D341Med (cell line): ENCODE measurements around the gene SAMD5.
"Not testable (repeated sequence)": the region's sequence is repeated elsewhere in the genome, so short reads cannot be mapped to it uniquely, and the experiment has no call there.

Source experiments
- DNase-seq: peaks from one replicate; pipeline ENCODE4 v3.0.0; 2012; ENCODE audit warnings: low spot score

The SAMD5 gene

DNA sequence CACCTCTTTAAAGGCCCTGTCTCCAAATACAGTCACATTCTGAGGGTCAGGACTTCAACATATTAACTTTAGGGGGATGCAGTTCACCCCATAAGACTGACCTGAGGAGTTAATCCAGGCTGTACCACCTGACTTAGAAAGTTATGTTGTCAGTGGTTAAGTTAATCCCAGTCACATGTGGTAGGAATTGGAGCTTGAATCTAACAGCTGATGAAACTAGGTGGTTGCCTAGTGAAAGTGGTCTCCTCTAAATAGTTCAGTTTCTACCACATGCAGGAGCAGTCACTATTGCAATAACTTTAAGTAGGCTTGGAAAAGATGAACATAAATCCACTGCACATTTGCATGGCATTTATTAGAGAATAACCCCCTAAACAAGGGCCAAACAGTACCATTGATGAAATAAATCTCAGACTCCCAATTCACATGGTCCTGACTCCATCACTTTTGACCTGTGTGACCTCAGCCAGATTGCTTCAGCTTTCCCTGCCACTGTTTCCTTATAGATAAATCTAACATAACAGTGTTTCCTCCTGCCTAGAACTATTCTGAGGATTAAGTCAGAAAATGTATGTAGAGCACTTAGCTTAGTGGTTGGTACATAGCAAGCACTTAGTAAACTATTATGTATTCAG lies 20.1 kb downstream of the SAMD5 start:
- DNase-seq: no peak

GRCh38 chr6:147530132-147531060 lies 21.9 kb downstream of the SAMD5 start:
- no peak for DNase-seq

GRCh38 chr6:147531321-147531720 lies 22.8 kb downstream of the SAMD5 start:
- DNase-seq: no peak

GRCh38 chr6:147534116-147534860 lies 25.8 kb downstream of the SAMD5 start:
- DNase-seq: no peak

DNA sequence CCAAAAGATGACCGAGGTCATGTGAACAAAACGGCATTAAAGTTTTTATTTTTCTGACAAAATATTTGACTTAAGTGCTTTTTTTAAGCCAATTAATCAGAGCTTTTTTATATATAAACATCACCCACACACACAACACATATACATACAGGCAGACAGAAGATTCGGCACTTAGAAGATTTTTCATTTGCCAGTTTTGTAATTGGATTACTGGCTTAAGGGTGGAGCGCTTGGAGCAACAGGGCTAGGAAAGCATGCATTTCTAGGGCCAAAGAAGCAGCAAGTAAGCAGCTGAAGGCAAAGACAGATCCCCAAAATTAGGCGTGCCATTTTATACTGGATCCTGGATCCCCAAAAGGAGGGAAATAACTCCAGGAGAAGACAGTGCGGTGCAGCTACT lies 30.3 kb downstream of the SAMD5 start:
- DNase-seq: no peak

GRCh38 chr6:147540075-147540474 lies 31.6 kb downstream of the SAMD5 start:
- no peak for DNase-seq

DNA sequence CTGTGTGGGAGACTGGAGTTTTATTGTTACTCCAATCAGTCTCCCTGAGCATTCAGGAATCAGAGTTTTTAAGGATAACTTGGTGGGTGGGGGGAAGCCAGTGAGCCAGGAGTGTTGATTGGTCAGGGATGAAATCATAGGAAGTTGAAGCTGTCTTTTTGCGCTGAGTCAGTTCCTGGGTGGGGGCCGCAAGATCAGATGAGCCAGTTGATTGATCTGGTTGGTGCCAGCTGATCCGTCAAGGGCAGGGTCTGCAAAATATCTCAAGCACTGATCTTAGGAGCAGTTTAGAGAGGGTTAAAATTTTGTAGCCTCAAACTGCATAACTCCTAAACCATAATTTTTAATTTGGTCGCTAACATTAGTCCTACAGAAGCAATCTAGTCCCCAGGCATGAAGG lies 33.9 kb downstream of the SAMD5 start:
- not testable (repeated sequence) for DNase-seq

GRCh38 chr6:147544420-147544819 lies 35.9 kb downstream of the SAMD5 start:
- DNase-seq: no peak

DNA sequence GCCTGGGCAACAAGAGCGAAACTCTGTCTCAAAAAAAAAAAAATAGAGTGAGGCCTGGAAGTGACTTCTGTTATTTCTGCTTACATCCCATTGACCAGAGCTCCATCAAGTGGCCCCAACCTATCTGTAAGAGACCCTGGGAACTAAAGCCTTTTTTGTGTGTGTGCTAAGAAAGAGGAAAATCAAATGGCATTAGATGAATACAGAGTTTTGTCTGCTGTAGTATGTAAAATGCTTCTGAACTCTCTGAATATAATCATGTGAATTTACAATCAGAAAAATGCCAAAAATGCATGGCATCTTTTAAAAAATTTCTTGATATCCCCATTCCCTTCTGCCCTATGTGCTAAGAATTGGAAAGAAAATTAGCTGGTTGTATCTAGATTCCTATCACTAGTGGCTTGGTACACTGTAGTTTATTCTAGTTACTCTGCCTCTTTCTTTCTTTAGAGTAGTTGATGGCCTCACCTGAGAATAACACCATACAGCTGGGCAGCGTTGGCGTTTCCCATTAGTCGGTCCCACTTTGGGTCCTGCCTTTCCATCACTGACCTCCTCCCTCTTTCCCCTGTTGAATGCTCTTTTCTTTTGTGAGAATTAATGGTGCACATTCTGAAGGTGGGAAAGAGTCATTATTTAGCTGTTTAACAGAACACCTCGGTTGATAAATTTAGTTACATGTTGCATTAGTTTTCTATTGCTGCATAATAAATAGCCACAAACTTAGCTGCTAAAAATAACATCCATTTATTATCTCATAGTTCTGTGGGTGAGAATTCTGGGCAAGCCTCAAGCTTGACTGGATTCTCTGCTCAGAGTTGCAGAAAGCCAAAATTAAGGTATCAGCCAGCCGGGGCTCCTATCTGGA lies 38.2 kb downstream of the SAMD5 start:
- DNase-seq: no peak

GRCh38 chr6:147547369-147547902 lies 38.9 kb downstream of the SAMD5 start:
- DNase-seq: no peak

- no peak for DNase-seq
Measured at GRCh38 chr6:147548921-147549475, 40.5 kb downstream of the SAMD5 start.

DNA sequence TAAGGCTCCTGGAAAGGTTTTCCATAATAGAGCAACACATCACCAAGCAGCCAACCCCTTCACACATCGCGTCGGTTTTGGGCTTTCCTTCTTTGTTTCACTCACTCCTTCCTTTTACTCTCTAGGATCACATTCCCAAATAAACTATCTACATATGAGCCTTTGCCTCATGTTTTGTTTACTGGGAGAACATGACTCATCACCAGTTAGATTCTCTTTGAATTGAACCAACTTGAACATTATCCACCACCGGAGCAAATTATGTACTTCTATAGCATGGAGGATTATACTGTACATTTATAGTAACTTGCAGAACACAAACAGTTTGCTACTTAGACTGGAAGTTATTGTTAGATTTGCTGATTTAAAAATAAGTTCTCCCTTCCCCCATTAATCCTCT lies 41.0 kb downstream of the SAMD5 start:
- no peak for DNase-seq

GRCh38 chr6:147551976-147552375 lies 43.5 kb downstream of the SAMD5 start:
- no peak for DNase-seq

DNA sequence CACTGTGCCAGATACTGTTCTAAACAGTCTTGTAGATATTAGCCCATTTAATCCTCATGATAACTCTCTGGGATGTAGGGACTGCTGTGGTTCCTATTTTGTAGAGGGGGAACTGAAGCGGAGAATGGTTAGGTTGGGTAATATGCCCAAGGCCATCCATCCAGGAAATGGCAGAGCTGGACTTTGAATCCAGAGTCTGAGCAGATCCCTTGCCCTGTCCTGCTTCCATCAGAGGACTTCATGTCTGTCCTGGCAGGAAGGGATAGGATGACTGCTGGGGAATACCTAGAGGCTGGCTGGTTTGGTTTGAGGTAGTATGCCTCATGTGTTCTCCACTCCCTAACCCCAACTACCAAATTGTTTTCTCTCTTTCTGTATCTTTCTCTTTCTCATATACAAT lies 44.6 kb downstream of the SAMD5 start:
- no peak for DNase-seq

DNA sequence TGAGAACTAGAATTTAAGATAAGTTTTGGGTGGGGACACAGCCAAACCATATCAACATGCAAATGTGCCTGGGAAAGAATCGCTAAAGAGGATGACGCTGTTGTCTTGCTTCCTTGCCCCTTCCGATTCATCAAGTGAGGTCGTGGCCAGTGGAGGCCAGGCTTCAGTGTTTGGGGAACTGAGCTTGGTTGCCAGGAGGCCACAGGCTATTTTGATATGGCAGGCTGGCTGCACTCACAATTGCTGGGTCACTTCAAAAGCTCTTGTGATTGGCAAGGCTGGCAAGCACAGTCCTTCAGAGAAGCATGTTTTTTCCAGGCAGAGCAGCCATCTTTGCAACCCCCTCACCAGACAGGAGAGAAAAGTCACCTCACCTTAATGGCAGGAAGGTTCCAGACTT lies 45.8 kb downstream of the SAMD5 start:
- DNase-seq: no peak

- DNase-seq: no peak
Measured at GRCh38 chr6:147559006-147559405, 50.5 kb downstream of the SAMD5 start.

DNA sequence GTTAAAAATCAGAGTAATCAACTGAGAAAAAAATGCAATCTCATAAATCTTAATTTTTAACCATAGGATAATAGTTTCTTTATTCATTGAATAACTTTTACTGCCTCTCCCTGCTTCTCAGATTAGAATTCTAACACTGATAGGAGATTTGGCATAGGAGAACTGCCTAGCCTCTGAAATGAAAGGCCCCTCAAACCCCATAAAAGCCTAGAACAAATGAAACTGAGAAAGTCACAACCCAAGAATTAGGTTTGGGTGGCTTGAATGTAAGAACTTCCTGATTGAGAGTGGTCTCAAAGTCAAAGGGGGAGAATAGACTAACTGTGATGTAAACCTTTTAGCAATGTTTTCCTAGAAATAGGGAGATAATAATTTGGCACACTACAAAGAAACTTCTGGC lies 52.2 kb downstream of the SAMD5 start:
- no peak for DNase-seq

DNA sequence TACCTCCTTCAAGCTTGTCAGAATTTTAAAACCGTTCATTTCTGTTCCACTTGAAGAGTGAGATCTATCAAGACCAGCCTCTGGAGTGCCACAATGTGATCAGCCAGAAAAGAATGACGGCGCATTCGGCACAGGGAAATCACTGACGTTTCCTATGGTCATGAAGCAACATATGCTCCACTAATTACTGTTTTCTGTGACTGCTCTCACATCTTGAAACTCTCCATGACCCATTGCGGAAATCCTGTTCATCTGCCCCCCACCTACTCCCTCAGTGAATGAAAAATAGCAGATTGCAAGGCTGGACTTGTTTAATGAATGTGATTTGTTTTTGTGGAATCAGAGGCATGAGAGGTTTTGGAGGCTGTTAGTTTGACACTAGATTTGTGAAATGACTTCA lies 53.2 kb downstream of the SAMD5 start:
- DNase-seq: no peak

GRCh38 chr6:147563472-147563871 lies 55.0 kb downstream of the SAMD5 start:
- DNase-seq: no peak

GRCh38 chr6:147564556-147564955 lies 56.1 kb downstream of the SAMD5 start:
- no peak for DNase-seq

DNA sequence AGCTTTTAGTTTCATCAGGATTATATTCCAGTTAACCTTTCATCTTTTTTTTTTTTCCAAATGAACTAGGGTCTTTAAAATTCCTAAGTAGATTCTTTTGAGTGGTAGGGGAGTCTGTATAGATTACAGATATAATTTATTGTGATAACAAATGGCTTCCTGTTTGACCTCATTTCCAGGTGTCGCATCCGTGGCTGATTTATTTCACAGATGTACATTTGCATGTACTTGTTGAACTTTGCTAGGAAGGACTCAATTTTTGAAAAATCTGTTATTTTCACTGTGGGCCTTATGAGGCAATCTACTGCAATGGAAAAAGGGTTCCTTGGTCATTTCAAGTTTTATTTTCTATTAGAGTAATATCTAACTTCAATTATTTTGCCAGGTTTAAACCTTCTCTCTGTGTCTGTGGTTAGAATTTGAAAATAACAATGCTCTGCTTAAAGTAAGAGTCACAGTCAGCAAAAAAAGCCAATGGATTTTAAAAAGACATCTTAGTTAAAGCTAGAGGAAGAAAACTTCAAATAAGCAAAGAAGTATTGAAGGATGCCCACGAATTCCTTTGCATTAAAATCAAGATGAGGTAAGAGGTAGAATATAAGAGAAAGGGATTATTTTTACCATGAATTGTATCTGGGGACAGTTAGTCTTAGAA lies 57.9 kb downstream of the SAMD5 start:
- DNase-seq: no peak
